HG03139 (cell line): ENCODE data around the gene C6orf62.
A peak's percentile ranks its signal among the peaks of the same experiment; 100 is the strongest.
"Not testable (repeated sequence)": the region's sequence is repeated elsewhere in the genome, so short reads cannot be mapped to it uniquely, and the experiment has no call there.

ENCODE experiments used
- ATAC-seq: cut with Tn5 transposase; IDR thresholded peaks from one replicate; pipeline ENCODE4 v1.9.1; 2021; ENCODE audit not compliant: unreplicated experiment

C6orf62 gene

DNA sequence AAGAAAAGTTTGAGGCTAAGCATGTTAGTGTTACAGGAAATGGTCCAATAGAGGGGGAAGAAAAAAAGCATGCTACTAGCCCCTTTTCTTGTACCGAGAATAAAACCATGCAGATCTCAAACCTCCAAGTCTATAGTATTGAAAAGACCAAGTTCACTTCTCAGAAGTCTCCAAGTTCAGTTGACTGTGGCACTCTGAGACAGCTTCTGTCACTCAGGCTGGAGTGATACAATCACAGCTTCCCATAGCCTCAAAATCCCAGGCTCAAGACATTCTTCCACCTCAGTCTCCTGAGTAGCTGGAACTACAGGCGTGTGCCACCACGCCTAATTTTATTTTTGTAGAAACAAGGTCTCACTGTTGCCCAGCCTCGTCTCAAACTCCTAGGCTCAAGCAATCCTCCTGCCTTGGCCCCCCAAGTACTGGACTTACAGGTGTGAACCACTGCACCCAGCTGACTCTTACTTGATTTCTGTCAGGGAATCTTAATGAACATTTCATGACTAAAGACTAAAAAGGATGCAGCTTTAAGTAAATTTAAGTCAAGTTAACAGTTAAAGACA lies 16.2 kb downstream of the C6orf62 start:
- ATAC-seq: no peak

DNA sequence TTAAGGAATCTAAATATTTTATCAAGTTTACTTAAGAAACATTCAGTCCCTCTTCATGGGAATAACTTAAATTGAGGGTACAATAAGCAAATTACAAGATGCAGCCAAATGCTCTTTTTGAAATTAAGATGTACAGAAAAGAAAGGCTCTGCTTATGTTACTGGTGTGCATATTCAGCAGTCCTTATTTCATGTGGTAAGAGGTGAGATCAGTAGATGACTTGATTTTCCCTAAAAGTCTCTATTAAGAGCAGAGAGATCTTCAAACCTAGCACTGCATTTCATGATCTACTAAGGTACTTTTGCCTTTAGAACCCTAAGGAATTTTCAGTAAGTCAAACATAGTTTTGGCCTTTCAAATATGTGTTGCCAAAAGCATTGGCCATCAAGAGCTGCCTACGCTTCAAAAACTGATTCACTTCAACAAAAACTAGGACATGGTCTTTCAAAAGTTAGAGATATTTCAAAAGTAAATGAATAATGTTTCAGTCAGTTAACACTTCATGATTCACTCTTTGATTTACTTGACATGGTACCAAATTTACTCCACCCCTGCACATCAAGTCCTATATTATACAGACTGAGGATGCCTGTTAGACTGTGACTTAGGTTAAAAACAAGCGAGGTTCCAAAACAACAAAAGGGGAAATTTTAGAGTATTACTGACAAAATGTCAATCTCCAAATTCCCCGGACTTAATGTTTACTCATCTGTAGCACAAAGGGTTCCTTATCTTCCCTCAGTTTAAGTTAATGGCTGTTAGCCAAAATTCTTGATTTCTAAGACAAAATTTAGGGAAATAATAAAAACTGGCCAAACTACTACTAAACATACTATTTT lies 19.2 kb downstream of the C6orf62 start:
- no peak for ATAC-seq

GRCh38 chr6:24696097-24696496 lies 22.9 kb downstream of the C6orf62 start:
- ATAC-seq: no peak

DNA sequence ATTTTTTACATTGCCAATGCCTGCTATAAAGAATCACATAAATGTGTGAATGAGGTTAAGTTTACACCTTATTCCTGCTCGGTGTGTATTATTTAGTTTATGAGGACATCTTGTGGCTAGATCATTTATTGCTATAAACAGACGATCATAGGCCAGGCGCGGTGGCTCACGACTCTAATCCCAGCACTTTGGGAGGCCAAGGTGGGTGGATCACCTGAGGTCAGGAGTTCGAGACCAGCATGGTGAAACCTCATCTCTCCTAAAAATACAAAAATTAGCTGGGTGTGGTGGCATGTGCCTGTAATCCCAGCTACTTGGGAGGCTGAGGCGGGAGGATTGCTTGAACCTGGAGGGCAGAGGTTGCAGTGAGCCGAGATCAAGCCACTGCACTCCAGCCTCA lies 23.3 kb downstream of the C6orf62 start:
- ATAC-seq: peak; percentile 57

GRCh38 chr6:24694198-24694597 lies 24.8 kb downstream of the C6orf62 start:
- no peak for ATAC-seq

- no peak for ATAC-seq
Measured at GRCh38 chr6:24692848-24693592, 25.9 kb downstream of the C6orf62 start.

GRCh38 chr6:24692415-24692814 lies 26.5 kb downstream of the C6orf62 start:
- no peak for ATAC-seq

DNA sequence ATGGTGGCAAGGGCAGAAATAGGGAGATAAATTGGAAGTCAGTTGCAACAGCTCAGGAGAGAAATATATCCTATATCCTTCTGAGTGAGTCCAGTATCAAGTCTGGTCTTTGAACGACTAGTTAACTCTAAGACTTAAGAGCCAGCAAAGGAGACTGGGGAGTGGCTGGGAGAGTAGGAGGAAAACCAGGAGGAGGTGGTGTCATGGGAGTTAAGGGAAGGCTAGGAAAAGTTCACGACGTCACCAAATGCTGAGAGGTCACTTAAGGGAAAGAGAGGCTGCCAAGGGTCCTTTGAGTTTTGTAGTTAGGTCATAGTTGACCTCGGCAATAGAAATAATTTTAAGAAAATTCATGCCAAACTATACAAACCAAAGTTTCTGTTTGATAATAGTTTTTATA lies 27.0 kb downstream of the C6orf62 start:
- no peak for ATAC-seq

DNA sequence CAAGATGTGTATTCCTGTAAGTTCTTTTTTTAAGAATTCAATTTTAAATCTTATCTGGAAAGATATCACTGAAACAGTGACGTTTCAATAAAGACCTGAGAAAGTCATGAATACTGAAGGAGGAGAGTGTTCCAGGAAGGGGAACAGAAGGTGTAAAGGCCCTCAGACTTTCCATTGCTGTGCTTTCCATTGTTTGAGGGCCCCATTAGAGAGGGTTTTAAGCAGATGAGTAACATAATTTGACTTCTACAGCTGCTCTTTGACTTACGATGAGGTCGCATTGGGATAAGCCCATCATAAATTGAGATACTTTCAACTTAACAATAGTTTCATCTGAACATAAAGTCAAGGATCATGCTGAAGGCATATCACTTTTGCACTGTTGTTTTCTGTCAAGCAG lies 27.4 kb downstream of the C6orf62 start:
- no peak for ATAC-seq

GRCh38 chr6:24690593-24690992 lies 28.4 kb downstream of the C6orf62 start:
- ATAC-seq: no peak

GRCh38 chr6:24689964-24690363 lies 29.0 kb downstream of the C6orf62 start:
- no peak for ATAC-seq

DNA sequence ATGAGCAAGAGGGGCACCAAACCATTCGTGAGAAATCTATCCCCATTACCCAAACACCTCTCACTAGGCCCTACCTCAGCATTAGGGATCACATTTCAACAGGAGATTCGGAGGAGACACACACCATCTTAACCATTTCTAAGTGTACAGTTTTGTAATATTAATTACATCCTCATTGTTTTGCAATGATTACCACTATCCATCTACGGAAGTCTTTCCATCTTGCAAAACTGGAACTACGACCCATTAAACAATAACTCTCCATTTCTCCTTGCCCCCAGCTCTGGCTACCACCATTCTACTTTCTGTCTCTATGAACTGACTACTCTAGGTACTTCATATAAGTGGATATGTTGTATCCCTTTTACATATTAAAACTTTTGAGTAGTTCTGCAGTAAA lies 32.0 kb downstream of the C6orf62 start:
- no peak for ATAC-seq

- no peak for ATAC-seq
Measured at GRCh38 chr6:24686408-24686807, 32.5 kb downstream of the C6orf62 start.

- ATAC-seq: no peak
Measured at GRCh38 chr6:24683297-24684296, 35.4 kb downstream of the C6orf62 start.

- ATAC-seq: no peak
Measured at GRCh38 chr6:24680582-24680981, 38.4 kb downstream of the C6orf62 start.

- not testable (repeated sequence) for ATAC-seq
Measured at GRCh38 chr6:24678792-24679352, 40.1 kb downstream of the C6orf62 start.

DNA sequence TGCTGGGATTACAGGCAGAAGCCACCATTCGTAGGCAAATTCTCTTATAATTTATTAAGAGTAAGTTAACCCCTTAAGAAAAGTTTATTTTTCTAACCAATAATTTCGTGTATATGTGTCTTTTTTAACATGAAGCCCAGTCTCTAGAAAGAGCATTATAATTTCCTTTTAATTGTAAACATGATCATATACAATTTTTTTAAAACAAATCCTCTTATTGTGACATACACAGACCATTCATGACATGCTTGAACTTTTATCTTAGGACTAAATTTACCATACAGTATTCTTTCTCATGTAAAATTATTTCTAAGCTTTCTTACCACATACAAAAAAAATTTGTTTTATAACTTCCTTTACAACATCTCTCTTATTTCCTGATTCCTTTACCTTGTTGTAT lies 45.3 kb downstream of the C6orf62 start:
- ATAC-seq: no peak

GRCh38 chr6:24672620-24673182 lies 46.3 kb downstream of the C6orf62 start:
- no peak for ATAC-seq

- not testable (repeated sequence) for ATAC-seq
Measured at GRCh38 chr6:24671077-24671476, 47.9 kb downstream of the C6orf62 start.

GRCh38 chr6:24670492-24670891 lies 48.5 kb downstream of the C6orf62 start:
- not testable (repeated sequence) for ATAC-seq
